Cardiac fibroblast (primary cell): ENCODE data around the gene BTBD1.
A peak's percentile ranks its signal among the peaks of the same experiment; 100 is the strongest.

Source experiments
- DNase-seq, 2 donors: peaks; one replicate each; pipeline versions ENCODE4 v3.0.0 to v3.0.0-alpha.2; 2010; ENCODE audit warnings: low read depth in 2 of 2
- H3K4me3 ChIP-seq, 2 donors: replicated peaks in 1 of 2; 1 replicate in 1 of 2; 2 replicates in 1 of 2; pipeline ENCODE4 v1.5.1; 2011; ENCODE audit warnings: low read depth in 2 of 2, low read length in 2 of 2, mild to moderate bottlenecking in 2 of 2, moderate library complexity in 1 of 2
- CTCF ChIP-seq: IDR thresholded peaks from one replicate; pipeline ENCODE4 v1.5.1; 2011; ENCODE audit warnings: low read depth, mild to moderate bottlenecking, low read length, inconsistent platforms

The BTBD1 gene

GRCh38 chr15:83106994-83107840, 40.2 kb upstream of the BTBD1 start, which contains the start of gene TM6SF1:
TM6SF1 (plus strand) TSS chr15:83107645; CDS start chr15:83107681, 36 bp downstream.
- no peak for DNase-seq
- peak within 1 kb of the TSS; percentile 38 to 63 for H3K4me3 ChIP-seq
- no peak for TF ChIP-seq CTCF

GRCh38 chr15:83105440-83105839, 38.4 kb upstream of the BTBD1 start:
- no peak overlapping the region for H3K4me3 ChIP-seq
- TF ChIP-seq CTCF, result no peak
- no peak for DNase-seq

GRCh38 chr15:83104141-83104540, 37.1 kb upstream of the BTBD1 start:
- no peak for TF ChIP-seq CTCF
- no peak overlapping the region for H3K4me3 ChIP-seq
- DNase-seq, result no peak

- no peak overlapping the region for H3K4me3 ChIP-seq
- DNase-seq, result peak in 1 of 2 donors; percentile 33
- no peak for TF ChIP-seq CTCF
Measured at GRCh38 chr15:83102346-83102745, 35.3 kb upstream of the BTBD1 start.

- no peak for DNase-seq
- no peak overlapping the region for H3K4me3 ChIP-seq
- no peak for TF ChIP-seq CTCF
Measured at GRCh38 chr15:83100097-83100646, 33.1 kb upstream of the BTBD1 start.

- DNase-seq, result no peak
Measured at GRCh38 chr15:83099290-83099689, 32.2 kb upstream of the BTBD1 start.

More at GRCh38 chr15:83099290-83099689, 32.2 kb upstream of the BTBD1 start:
- no peak overlapping the region for H3K4me3 ChIP-seq
- TF ChIP-seq CTCF, result no peak
